Fibroblast of peridontal ligament (primary cell): ENCODE data around the gene STYXL1.
"Not testable (repeated sequence)": the region's sequence is repeated elsewhere in the genome, so short reads cannot be mapped to it uniquely, and the experiment has no call there.

Experiments
- DNase-seq: peaks from one replicate; pipeline ENCODE4 v3.0.0-alpha.2; 2010; ENCODE audit errors: extremely low read depth

Gene STYXL1

GRCh38 chr7:76037310-76037709 is 10.5 kb downstream of the STYXL1 start:
- no peak for DNase-seq

- DNase-seq, result no peak
These were observed 15.8 kb downstream of the STYXL1 start for GRCh38 chr7:76031964-76032363.

- DNase-seq, result not testable (repeated sequence)
These were observed 18.1 kb downstream of the STYXL1 start for GRCh38 chr7:76029682-76030081.

GRCh38 chr7:76023002-76023401 is 24.8 kb downstream of the STYXL1 start:
- no peak for DNase-seq

- DNase-seq, result no peak
These were observed 25.6 kb downstream of the STYXL1 start for GRCh38 chr7:76022026-76022780.

- peak; percentile 66 for DNase-seq
These were observed 27.6 kb downstream of the STYXL1 start for GRCh38 chr7:76020031-76020714.

GRCh38 chr7:76018520-76018919 is 29.3 kb downstream of the STYXL1 start:
- DNase-seq, result not testable (repeated sequence)

- no peak for DNase-seq
These were observed 31.4 kb downstream of the STYXL1 start for GRCh38 chr7:76016191-76016947.

- peak; percentile 97 for DNase-seq
These were observed 36.3 kb downstream of the STYXL1 start for GRCh38 chr7:76011442-76011861.

GRCh38 chr7:76009672-76010600 is 37.9 kb downstream of the STYXL1 start:
- DNase-seq, result peak; percentile 20

GRCh38 chr7:76008156-76008687 is 39.6 kb downstream of the STYXL1 start:
- DNase-seq, result peak; percentile 27

- DNase-seq, result not testable (repeated sequence)
These were observed 42.8 kb downstream of the STYXL1 start for GRCh38 chr7:76005004-76005403.

GRCh38 chr7:76003351-76003750 is 44.4 kb downstream of the STYXL1 start:
- DNase-seq, result no peak

GRCh38 chr7:76002822-76003221 is 45.0 kb downstream of the STYXL1 start:
- no peak for DNase-seq

GRCh38 chr7:76002139-76002538 is 45.7 kb downstream of the STYXL1 start:
- DNase-seq, result no peak

GRCh38 chr7:76000566-76000965 is 47.2 kb downstream of the STYXL1 start:
- no peak for DNase-seq

- no peak for DNase-seq
These were observed 49.8 kb downstream of the STYXL1 start for GRCh38 chr7:75998038-75998437.

- DNase-seq, result no peak
These were observed 51.3 kb downstream of the STYXL1 start for GRCh38 chr7:75996476-75996875.

GRCh38 chr7:75995996-75996395 is 51.8 kb downstream of the STYXL1 start:
- DNase-seq, result no peak

GRCh38 chr7:75995052-75995471 is 52.7 kb downstream of the STYXL1 start:
- DNase-seq, result no peak
